ENCODE data around the gene BEGAIN.

The BEGAIN gene

DNA sequence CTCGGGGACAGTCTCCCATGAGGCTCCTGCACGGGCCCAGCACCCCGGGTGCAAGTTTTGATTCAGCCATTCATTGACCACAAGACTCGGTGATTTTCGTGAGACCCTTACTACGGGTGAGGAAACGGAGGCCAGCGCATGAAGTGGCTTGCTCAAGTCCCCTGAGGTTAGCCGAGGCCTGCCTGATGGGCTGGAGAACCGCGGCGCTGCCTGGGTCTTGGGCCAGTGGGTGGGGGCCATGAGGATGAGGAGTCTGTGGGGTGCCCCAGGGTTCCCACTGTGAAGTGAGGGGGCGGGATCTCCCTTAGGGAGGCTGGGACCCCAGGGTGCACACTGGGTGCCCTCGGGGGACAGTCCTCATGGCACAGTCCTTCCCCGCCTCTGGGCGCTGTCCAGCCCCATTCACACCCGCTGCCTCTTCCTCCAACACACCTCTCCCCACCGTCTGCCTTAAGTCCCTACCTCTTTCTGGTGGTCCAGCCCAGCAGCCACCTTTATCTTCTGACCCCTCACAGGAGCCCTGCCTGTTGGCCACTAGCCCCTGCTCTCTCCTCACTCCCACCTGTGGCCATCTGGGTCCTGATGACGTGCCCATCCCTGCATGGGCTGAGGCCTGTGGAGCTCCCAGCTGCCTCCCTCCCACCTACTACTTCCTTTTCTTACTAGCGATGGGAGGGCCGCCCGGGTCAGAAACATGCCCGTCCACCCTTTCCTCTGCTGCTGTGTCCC, 16.3 kb downstream of the BEGAIN start:
- ChIA-PET CTCF (interaction anchor here (0.6 to 1.1 kb wide), 3 partner anchors 11 to 395 kb away, joined by 3 to 4 read pairs (median 3); no protein-coding TSS in a partner anchor), POLR2A (ENCODE audit: low non-redundant PET) (no interaction called here)
- TF ChIP-seq, protein P1, sequence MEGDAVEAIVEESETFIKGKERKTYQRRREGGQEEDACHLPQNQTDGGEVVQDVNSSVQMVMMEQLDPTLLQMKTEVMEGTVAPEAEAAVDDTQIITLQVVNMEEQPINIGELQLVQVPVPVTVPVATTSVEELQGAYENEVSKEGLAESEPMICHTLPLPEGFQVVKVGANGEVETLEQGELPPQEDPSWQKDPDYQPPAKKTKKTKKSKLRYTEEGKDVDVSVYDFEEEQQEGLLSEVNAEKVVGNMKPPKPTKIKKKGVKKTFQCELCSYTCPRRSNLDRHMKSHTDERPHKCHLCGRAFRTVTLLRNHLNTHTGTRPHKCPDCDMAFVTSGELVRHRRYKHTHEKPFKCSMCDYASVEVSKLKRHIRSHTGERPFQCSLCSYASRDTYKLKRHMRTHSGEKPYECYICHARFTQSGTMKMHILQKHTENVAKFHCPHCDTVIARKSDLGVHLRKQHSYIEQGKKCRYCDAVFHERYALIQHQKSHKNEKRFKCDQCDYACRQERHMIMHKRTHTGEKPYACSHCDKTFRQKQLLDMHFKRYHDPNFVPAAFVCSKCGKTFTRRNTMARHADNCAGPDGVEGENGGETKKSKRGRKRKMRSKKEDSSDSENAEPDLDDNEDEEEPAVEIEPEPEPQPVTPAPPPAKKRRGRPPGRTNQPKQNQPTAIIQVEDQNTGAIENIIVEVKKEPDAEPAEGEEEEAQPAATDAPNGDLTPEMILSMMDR (conservative IDR thresholded peaks at IDR 0.05; ENCODE audit: low read depth): no peak
- no peak for DNase-seq (ENCODE audit: low spot score)
- H3K27ac ChIP-seq: no peak overlapping the region

DNA sequence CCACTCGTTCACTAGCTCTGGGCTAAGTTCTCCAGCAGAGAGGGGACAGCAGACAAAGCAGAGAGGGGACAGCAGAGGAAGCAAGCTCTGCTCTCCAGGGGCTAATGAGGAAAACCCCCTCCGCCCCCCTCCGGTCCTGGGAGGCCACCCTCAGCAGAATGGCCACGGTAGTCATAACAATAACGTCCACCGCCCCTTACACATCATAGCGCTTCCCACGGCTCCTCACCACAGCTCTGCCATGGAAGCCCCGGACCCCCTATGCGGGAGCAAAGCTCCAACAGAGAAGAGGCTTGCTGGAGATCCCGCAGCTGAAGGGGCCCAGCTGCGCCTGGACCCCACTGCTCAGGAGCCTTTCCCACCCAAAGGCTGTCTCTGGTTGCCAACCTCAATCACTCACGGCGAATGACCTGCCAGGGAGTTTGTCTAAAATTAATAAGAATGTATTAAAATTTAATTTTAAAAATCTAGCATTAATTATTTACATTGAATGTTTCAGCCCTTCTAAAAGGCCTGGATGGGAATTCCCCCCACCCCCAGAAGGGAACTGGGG, 17.4 kb downstream of the BEGAIN start:
- no peak overlapping the region for H3K27ac ChIP-seq
- TF ChIP-seq, protein P1 (conservative IDR thresholded peaks at IDR 0.05; ENCODE audit: low read depth): no peak
- DNase-seq (ENCODE audit: low spot score): no peak
- ChIA-PET POLR2A (ENCODE audit: low non-redundant PET) (no interaction called here), CTCF (interaction anchor here (1.1 kb wide), 1 partner anchor 130 kb away, joined by 3 read pairs; no protein-coding TSS in a partner anchor)

DNA sequence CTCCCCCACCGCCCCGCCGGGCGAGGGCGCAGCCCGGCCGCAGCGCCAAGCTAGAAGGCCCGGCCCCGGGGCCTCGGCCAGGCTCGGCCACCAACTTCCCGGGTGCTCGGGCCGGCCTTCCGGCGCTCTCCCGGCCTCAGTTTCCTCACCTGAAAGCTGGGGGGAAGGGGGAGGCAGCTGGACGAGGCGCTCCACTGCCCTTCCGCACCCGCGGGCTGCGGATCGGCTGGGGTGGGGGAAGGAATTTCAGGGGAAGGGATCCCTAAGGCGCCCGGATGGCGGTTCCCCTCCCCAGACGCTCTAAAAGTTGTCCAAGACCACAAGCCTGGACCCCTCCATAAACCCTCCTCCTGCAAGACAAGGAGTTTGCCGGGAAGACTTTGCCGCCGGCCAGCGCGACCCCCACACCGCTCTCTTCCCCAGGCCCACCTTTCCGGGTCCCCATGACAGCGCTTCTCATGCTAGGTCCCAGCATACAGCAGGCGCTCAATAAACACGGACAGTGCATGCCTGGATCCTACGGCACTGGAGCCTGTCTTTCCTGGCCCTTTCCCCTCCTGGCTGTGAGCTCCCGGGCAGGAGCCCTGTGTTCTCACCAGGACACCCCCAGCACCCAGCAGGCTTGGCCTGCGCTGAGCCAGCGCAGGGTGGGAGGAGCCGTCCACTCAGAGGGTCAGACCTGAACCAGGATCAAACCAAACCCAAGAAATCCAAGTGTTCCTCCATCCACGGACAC, 18.1 kb downstream of the BEGAIN start:
- TF ChIP-seq, protein P1 (conservative IDR thresholded peaks at IDR 0.05; ENCODE audit: low read depth): no peak
- H3K27ac ChIP-seq: no peak overlapping the region
- ChIA-PET POLR2A (ENCODE audit: low non-redundant PET) (no interaction called here), CTCF (interaction anchor here (0.6 to 1.0 kb wide), 2 partner anchors 77 to 415 kb away, joined by 4 read pairs; no protein-coding TSS in a partner anchor)
- DNase-seq (ENCODE audit: low spot score): no peak

DNA sequence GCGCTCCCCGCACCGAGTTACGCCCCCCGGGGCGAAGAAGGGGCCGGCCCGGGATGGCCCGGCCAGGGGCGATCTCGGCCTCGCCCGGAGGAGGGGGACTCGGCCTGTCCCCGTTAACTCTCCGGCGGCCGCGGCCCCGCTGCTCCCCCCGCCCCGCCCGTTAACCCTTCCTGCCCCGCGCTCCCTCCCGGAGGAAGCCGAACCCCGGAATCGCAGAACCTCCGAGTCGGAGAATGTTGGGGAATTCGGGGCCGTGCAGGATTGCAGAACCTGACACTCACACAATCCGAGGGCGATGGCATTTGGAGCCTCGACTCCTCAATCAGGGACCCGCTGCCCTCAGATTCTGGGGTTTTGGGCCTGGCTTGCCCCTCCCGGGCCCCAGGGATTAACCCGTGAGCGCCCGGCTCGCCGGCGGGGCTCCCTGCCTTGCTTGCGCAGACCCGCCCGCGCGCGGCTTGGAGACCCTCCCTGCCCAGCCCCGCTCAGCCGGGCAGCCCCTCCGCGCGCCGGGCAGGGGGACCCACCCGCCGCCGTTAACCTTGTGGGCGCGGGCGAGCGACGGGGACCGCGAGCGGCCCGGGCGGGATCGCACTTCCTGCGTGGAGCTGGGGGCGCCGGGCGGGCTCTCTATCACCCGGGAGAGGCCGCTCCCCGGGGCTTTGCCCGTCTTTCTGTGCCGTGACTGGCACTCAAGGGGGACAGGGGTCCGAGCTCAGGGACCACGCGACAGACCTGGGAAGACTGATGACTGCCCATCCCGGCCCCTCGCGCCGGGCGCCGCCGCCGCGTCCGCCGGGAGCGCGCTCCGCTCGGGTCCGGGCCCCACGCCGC, 18.8 kb downstream of the BEGAIN start:
- no peak for DNase-seq (ENCODE audit: low spot score)
- POLR2A ChIA-PET (ENCODE audit: low non-redundant PET): no interaction called here
- CTCF ChIA-PET: interaction anchor here (0.6 to 1.0 kb wide), 2 partner anchors 78 to 416 kb away, joined by 4 read pairs; no protein-coding TSS in a partner anchor
- no peak overlapping the region for H3K27ac ChIP-seq
- TF ChIP-seq, protein P1 (conservative IDR thresholded peaks at IDR 0.05; ENCODE audit: low read depth): no peak

DNA sequence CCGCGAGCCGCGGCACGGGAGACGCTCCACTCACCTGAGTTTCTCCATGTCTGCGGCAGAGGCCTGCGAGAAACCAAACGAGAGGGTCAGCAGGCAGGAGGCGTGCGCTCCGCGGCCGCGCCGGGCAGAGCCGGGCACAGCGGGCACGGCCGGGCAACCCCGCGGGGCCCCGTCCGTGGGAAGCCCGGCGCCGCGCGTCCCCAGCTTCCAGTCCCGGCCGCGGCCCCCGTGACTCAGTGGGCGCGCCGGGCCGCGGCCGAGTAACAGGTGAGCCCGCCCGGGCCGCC, 19.4 kb downstream of the BEGAIN start:
- TF ChIP-seq, protein P1 (conservative IDR thresholded peaks at IDR 0.05; ENCODE audit: low read depth): no peak
- no peak overlapping the region for H3K27ac ChIP-seq
- POLR2A ChIA-PET (ENCODE audit: low non-redundant PET): no interaction called here
- no peak for DNase-seq (ENCODE audit: low spot score)
- CTCF ChIA-PET: no interaction called here
